Posterior vena cava (tissue), 2 donors: Measurements from ENCODE around the gene PTTG1. TPM values are rescaled to one million over a fixed set of nuclear protein-coding genes. Genes with fewer than 3 reads are reported as not detected.
"Not testable (repeated sequence)": the region's sequence is repeated elsewhere in the genome, so short reads cannot be mapped to it uniquely, and the experiment has no call there.

Experiments used
- DNase-seq: peaks from one replicate; pipeline ENCODE4 v3.0.0-alpha.2; 2020; ENCODE audit warnings: low spot score
- intact Hi-C, 2 donors: fragments of 100-400 bp; cut with DNase I; formaldehyde crosslinking; loops; one replicate each; pipeline versions ENCODE4 v1.14.1 to v1.14.2; 2022 to 2023
- total RNA-seq, 2 donors: library from RNA; stranded (reverse); fragmentation: NEBNext Ultra II Directional; extraction: Animal tissue kit (Norgen Biotek cat#: 25700); gene quantifications; one replicate each; pipeline ENCODE4 v1.2.1, GENCODE V29; 2021
- donor health status: DM: yes; HTN: yes; CAD: no.
- donor health status: DM: yes; HTN: yes; CAD: no.

Gene PTTG1
- total RNA-seq, 2 donors from 2014 or later, result 2.3 to 2.6 TPM

DNA sequence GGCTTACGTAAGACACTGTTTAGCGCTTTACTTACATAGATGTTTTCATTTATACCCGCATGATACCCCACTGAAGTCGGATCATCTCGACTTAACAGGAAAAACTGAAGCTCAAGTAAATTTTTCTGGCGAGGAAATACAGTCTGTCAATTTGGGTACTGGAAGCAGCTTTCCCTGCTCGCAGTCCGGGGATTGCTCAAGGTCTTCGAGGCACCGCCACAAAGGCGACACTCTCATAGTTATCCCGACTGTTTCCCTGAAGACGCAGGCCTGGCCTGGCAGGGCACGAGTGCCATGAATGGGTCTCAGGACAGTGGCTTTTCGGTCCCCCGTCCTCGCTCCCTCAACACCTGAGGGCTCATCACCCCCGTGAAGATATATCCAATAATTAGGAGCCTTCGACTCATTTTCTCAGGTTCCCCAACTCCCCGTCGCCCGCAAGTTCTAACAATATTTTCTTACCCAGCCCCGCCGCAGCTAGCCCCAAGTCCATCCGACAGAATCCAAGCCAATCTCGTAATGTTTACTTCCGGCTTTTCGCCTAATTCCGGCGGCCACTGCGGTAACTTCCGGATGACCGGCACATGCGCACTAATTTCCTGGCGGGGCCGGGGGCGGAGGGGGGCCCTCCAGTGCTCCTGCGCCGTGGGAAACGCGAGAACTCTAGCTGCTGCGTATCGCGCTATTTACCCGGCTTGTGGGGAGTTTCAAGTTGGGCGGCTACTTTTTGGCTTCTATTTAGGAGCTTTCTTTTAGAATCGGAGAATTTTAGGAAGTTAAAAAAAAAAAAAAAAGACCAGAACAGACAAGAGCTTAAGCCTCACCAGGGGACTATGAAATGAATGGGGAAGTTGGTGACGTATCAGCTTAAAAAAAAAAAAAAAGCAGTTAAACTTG lies 2.8 kb upstream of the PTTG1 start, which contains the start of gene SLU7:
SLU7 (minus strand) TSS at position 521 of the 897 bp plus-strand sequence. CDS start 3,787 bp downstream, outside the sequence.
- intact Hi-C loops, result no loop called here
- peak; percentile 98 for DNase-seq

DNA sequence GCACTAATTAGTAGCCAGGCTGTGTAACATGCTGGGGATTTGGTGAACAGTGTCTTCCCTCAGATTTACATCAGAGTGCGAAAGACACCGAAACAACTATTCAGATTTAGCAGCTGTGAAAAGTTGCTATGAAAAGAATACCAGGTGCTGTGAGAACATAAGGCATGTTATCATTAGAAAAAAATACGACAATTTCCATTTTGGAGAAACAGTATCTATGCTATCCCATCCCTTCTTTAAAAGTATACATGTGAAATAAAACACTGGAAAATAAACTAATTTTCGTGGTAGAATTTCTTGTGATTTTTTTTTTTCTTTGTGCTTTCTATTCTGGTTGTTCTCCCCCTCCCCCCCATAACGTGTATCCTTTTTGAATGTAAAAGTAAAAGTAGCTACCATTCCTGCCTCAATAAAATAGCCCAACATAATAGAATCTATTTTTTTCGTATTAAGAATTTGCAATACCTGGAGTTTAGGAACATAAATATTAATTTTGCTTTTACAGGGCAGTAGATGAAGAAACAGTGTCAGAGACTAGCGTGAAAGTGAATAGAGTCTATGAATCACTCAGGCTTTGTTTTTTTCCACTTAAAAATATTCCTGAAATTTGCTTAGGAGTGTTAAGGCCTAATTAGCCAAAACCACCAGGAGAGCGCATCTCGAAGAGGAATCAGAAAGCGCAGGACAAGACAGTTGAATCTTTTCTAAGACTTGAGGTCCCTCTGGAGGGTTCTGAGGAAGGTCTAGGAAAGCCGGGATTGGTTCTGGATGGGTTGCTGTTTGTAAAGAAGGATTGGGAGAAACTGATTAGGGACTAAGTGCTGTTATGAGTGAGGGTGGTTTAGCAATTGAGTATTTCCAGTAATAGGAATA lies 2.0 kb upstream of the PTTG1 start:
- DNase-seq, result no peak
- intact Hi-C loops, result no loop called here

DNA sequence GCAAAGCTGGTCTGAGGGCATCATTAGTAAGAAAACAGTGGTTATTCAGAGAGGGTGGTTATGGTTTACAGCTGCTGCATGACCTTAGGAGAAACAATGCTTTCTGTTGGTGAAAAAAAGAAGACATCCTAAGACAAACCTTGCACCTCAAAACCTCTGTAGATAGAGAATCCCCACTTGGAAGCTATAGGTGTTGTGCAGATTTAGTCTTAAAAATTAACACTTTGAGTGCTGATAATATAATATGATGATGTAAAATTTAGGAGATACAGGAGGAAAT lies 1.4 kb upstream of the PTTG1 start:
- no peak for DNase-seq
- intact Hi-C loops, result no loop called here

DNA sequence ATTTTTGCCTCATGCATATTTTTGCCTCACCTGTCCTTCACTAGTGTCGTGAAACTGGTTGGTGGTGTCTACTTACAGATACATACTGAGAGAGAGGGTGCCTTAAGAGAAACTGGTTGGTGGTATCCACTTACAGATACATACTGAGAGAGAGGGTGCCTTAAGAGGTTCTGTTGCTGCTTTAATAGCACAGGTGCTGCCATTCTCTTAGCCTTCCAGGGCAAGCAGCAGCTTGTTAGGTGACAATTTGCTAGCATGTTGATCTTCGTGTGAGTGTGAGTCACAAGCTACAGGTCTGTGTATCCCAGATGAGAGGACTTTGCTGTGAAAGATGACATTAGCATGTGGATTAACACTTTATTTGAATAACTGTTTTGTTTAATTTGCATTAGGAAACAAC lies 1.4 kb downstream of the PTTG1 start:
- intact Hi-C loops, result no loop called here
- no peak for DNase-seq

DNA sequence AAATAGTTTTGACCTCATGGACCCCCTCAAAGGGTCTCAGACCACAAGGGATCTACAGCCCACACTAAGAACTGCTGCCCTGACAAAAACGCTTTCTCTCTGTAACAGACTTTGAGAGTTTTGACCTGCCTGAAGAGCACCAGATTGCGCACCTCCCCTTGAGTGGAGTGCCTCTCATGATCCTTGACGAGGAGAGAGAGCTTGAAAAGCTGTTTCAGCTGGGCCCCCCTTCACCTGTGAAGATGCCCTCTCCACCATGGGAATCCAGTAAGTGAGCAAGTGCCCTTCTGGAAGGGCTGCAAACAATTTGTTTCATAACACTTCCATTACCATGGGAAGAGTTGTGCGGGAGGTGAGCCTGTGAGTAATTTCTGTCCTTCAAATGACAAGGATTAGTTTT lies 6.0 kb downstream of the PTTG1 start:
- no peak for DNase-seq
- intact Hi-C loops, result no loop called here

DNA sequence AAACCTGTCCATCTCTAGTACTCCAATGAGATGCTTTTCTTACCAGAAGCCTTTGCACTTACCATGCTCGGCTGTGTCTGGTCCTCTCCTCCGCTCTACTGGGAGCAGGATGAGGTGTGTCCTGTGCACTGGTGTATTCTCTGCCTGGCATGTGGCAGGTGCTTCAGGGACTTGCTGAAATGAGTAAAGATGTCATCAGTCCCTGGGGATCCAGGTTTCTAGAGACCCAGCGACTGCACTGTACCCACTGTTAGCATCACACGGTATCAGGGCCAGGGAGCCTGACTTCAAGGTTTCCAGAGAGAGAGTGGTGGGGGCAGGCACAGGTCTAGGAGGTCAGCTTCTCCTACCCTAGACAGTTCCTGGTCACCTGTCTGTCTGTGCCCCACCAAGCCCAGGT lies 10.5 kb downstream of the PTTG1 start:
- intact Hi-C loops, result no loop called here
- DNase-seq, result no peak

DNA sequence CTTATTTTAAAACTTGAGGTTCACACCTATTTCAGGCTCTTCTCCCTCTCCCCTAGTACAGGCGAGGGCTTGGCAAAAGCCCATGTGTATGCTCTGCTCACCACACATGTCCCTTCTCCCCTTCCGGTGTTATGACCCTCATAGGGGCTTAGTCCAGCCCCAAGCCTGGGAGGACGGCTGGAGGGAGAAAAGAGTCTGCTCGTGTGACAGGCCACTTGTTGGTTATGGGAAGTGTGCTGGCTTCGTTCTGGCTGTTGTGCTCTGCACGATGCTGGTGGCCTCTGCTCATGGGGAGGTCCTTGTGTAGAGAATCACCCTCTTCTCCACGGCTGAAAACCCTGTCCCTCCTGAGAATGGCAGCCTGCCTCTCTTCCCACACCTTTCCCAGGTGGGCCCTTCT lies 11.1 kb downstream of the PTTG1 start:
- no peak for DNase-seq
- intact Hi-C loops, result no loop called here

DNA sequence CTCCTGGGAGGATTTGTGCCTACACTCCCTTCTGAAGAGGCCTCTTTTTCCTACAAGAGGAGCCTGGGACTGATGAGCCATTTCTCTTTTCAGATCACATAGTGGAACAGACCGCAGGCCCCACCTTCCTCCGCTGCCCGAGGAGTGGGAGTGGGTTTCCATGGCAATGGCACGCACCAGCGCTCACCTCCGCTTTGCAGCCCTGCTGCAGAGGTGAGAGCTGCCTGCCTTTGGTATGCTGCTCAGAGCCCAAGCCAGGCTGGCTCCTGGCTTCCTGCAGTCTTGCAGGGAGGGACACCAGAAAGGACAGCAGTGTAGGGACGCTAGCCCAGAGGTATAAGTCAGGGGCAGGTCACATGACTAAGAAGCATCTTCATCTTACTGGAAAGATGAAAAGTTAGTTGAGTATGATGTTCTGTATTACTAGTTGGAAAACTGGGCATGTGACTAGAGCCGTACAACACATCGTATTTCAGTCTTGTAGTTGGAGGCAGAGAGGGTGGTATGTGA lies 12.4 kb downstream of the PTTG1 start:
- intact Hi-C loops, result no loop called here
- no peak for DNase-seq

DNA sequence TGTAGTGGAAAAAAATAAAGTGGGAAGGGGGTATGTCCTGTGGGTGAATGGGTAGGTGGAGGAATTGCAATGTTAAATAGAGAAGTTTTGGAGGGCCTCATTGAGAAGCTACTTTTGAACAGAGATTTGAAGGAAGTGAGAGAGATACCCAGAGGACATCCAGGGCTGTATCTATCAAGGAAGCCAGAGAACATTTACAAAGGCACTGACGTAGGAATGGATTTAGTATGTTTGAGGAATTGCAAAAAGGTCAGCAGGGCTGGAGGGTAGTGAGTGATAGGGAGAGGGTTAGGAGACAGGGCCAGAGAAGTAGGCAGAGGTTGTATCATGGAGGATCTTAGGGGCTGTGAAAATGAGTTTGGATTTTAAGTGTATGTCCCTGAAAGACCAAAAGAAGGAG lies 13.9 kb downstream of the PTTG1 start:
- intact Hi-C loops, result no loop called here

DNA sequence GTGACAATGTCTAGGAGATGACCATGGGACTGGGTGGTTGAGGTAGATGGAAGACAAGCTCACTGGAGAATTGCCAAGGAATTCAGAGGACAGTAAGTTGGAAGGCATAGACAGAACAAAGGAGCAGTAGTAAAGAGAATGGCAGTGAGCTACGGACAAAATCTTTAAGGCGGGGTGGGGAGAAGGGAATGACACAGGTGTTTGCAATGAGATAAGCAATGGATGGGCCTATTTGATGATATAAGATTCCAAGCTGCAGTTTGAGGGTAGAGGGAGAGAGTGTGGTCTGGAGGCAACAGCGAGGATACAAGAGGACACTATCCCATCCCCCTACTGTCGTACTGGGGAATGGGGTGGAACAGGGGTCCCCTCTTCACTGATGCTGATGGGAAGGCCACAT lies 14.4 kb downstream of the PTTG1 start:
- no peak for DNase-seq
- intact Hi-C loops, result no loop called here

More for the DNA sequence above, 13.9 kb downstream of the PTTG1 start:
- DNase-seq, result no peak

DNA sequence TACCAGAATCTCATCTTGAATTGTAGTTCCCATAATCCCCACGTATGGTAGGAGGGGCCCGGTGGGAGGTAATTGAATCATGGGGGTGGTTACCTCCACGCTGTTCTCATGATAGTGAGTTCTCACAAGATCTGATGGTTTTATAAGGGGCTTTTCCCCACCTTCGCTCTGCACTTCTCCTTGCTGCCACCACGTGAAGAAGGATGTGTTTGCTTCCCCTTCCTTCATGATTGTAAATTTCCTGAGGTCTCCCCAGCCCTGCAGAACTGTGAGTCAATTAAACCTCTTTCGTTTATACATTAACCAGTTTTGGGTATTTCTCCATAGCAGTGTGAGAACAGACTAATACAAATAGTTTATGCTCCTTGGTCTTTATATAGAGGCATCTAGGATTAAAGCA lies 15.0 kb downstream of the PTTG1 start:
- intact Hi-C loops, DNase-seq: not testable (repeated sequence)

DNA sequence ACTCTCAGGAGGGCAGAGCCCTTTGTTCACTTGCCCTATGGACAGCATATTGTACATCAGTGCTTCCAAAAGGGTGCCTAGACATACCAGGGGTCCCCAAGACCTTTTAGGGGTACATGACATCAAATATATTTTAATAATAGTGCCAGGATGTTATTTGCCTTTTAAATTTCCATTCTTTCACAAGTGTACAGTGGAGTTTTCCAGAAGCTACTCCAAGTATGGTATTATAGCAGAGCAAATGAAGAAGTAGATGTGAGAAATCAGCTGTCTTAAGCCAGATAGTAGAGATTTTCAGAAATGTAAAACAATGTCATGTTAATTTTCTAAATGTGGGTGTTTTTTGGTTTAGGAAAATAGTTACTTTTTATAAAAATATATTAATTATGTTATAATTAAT lies 15.6 kb downstream of the PTTG1 start:
- no peak for DNase-seq
- intact Hi-C loops, result no loop called here

DNA sequence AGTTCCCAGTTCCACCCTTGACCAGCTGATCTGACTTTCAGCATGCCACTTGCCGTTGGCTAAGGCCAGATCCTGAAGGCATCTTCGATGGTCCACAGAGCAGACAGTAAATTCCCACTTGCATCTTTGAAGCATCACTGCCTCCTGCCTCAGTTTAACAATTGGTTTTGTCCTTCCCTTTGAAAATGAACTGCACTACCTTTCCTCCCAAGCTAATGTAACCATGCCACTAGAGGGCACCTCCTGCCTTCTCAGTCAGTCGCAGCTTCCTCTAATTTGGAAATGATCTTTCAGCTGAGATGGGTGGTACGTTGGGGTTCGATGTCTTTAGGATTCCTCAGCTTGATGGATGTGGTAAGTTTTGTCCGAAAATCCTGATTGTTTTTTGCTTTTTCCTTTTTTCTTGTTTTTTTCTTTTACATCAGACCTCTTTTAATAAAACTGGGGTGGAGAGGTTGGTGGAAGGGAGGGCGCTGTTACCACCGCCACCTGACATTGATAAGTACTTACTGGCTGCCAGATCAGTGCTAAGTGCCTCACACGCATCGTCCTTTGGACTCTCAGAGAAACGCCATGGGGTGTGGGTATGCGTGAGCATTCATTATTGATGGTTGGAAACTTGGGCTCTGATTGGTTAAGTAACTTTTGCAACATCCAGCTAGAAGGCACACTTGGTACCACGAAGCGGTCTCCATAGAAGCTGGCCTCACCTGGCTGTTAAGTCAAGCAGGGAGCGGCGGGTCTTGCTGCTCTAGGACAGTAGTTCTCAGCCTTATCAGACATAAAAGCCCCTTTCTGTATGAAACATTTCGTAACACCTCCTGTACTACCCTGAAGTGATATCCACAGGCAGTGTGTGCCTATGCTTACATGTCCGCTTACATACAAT lies 16.9 kb downstream of the PTTG1 start:
- intact Hi-C loops, result no loop called here
- DNase-seq, result no peak

DNA sequence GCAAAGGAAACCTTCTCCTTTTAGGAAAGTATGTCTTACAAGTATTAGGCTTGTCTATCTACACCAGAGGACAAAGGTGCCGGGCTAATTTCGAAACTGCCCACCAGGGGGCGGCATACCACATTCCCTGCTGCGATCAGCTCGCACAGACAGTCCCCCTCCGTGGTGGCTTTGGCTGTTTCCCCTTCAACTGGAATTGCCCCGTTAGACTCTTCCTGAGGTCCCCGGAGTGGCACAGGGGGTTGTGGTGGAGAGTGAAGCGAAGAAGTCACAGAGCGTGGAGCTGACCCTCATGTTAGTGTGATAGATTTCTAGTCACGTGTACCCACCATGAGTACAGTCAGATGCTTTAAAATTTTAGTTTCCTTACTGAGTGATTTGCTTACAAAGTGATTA lies 17.5 kb downstream of the PTTG1 start:
- intact Hi-C loops, result no loop called here
- DNase-seq, result peak; percentile 95

DNA sequence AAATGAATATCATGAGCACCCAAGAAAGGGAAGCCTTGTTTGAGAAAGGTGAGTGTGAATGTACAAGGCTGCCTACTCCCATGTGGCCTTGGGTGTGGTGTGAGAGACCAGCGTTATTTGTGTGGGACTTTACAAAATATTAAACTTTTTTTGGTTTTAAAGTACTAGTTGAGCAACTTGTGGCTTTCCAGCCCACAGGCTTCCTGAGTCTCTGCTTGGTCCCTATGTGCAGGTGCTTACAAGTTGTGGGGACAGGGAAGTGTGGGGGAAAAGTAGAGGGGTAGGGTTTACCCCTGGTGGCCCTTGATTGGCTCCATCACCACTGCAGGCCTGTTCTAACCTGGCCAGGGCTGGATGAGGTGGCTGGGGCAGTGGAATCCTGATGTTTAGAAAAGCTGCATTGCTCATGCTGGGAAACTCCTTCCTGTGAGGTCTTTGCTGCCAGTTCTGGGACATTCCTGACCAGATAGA lies 19.7 kb downstream of the PTTG1 start:
- intact Hi-C loops, result no loop called here
- DNase-seq, result no peak

DNA sequence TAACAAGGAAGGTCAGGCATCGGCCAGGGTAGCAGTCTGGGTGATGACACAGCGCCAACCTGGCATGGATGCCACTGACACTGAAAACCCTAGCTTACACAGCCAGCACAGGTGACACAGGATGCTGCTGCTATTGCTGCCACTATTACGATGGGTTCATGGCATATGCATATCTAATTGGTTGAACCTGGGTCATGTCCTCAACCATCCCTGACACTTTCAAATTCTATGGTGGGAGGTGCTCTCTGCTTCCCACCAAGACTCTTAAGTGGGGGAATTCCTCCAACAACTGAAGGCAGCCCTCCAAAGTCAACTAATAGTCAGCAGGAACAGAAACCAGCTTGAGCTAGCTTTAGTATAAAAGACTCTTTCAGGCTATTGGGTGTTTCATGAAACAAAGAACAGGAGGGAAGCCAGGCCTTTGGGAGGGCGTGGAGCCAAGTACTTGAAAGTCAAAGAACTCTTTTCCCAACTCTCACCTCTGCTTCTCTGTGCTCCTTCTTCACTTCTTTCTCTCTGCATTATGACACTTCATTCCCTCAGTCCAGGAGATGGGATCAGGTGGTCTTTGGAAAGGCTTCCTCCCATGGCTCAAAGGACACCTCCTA lies 21.3 kb downstream of the PTTG1 start:
- DNase-seq, result no peak
- intact Hi-C loops, result no loop called here

DNA sequence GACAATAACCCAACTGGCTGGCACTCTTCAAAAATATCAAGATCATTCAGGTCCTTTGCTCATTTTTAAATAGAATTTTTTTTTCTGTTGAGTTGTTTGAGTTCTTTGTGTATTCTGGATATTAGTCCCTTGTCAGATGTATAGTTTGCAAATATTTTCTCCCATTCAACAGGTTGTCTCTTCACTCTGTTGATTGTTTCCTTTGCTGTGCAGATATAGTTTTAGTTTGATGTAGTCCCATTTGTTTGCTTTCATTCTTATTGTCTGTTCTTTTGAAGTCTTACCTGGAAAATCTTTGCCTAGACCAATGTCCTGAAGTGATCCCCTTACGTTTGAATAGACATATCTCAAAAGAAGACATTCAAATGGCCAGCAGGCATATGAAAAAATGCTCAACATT lies 22.8 kb downstream of the PTTG1 start:
- intact Hi-C loops, result no loop called here
- no peak for DNase-seq

DNA sequence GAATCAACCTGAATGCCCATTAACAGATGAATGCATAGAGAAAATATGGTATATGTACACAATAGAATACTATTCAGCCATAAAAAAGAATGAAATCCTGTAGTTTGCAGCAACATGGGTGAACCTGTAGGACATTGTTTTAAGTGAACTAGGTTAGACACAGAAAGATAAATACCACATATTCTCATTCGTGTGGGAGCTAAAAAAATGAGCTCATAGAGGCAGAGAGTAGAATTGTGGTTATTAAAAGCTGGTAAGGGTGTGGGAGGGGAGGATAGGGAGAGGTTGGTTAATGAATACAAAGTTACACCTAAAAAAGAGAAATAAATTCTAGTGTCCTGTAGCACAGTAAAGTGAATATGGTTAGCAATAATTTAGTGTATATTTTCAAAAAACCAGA lies 23.5 kb downstream of the PTTG1 start:
- intact Hi-C loops, result no loop called here
- no peak for DNase-seq

DNA sequence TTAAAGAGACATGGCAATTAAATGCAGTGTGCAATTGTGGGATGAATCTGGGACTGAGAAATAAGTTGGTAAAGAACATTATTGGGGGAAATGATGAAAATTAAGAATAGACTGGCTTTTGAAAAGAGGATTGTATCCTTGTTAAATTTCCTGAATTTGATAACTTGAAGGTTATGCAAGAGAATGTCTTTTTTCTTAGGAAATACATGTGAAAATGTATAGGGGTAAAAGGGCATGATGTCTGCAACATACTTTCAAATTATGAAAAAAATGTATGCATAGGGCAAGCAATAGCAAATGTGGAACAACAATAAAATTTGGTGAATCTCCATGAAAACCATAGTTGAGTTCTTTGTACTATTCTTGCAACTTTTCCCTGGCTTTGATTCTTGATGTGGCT lies 24.1 kb downstream of the PTTG1 start:
- no peak for DNase-seq
- intact Hi-C loops, result no loop called here
